Measurements from ENCODE around the gene TLCD4. TPM values are rescaled to one million over a fixed set of nuclear protein-coding genes. Genes with fewer than 3 reads are reported as not detected.

Gene TLCD4
- total RNA-seq, 4 donors from 2014 or later, result 0.53 to 3.6 (median 1.9) TPM

DNA sequence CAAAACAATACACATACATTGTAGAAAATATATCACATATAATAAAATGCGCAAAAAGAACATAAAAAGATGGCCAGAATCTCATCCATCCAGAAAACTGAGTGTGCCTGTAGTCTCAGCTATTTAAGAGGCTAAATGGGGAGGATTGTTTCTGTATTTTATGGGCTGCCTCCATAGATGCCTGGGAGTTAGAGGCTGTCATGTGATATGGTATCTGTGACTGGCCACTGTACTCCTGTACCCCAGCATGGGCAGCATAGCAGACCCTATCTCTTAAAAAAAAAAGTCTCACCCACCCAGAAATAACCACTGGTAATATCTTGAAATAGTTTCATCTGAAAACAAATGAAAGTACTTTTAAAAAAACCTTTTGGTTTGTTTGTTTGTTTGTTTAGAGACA lies 3.5 kb upstream of the TLCD4 start:
- no peaks in the 10 kb centered on the region for H3K36me3 ChIP-seq
- peaks cover 0 to 46% (median 0%) of the 10 kb centered on the region in 4 donors for H3K27me3 ChIP-seq
- no peaks in the 10 kb centered on the region for H3K9me3 ChIP-seq
- peaks cover 3 to 19% (median 4%) of the 10 kb centered on the region in 3 donors for H3K4me1 ChIP-seq
- intact Hi-C loops (cut with DNase I), result no loop called here
- WGBS, 2 donors, result 95 to 96% methylated on average over 1 of the region's 1 CpG
- H3K27ac ChIP-seq, result no peak overlapping the region
- DNase-seq, result no peak
- no peak overlapping the region for H3K4me3 ChIP-seq
- no peak for TF ChIP-seq POLR2A (IDR thresholded peaks at IDR 0.05)
- TF ChIP-seq, protein P1, sequence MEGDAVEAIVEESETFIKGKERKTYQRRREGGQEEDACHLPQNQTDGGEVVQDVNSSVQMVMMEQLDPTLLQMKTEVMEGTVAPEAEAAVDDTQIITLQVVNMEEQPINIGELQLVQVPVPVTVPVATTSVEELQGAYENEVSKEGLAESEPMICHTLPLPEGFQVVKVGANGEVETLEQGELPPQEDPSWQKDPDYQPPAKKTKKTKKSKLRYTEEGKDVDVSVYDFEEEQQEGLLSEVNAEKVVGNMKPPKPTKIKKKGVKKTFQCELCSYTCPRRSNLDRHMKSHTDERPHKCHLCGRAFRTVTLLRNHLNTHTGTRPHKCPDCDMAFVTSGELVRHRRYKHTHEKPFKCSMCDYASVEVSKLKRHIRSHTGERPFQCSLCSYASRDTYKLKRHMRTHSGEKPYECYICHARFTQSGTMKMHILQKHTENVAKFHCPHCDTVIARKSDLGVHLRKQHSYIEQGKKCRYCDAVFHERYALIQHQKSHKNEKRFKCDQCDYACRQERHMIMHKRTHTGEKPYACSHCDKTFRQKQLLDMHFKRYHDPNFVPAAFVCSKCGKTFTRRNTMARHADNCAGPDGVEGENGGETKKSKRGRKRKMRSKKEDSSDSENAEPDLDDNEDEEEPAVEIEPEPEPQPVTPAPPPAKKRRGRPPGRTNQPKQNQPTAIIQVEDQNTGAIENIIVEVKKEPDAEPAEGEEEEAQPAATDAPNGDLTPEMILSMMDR (IDR thresholded peaks at IDR 0.05), result no peak

DNA sequence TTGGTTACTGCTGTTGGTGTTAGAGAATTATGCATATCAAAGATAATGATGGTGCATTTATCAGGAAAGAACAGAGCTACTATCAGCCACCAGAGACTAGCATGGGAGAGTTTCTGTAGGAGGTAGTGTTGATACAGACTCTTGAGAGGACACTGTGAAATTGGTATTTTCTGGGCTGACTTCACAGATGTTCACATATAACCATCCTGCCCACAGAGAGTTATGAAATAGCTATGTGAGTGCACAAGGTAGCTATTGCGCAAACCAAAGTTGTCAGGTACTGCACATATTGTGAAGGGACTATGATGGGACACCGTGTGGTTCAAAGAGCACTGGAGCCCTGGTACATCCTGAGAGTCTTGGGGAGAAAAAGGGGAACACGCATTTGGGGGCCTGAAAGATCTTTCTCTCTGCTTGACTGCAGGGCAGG lies 1.4 kb upstream of the TLCD4 start:
- TF ChIP-seq, protein P1 (IDR thresholded peaks at IDR 0.05), result no peak
- no peak for TF ChIP-seq POLR2A (IDR thresholded peaks at IDR 0.05)
- 77 to 88% methylated on average over 3 of the region's 3 CpGs for whole genome bisulfite sequencing, 2 donors
- peaks cover 3 to 19% (median 4%) of the 10 kb centered on the region in 3 donors for H3K4me1 ChIP-seq
- peaks cover 0 to 57% (median 0%) of the 10 kb centered on the region in 4 donors for H3K27me3 ChIP-seq
- no peak for DNase-seq
- intact Hi-C loops (cut with DNase I), result no loop called here
- H3K36me3 ChIP-seq, result no peaks in the 10 kb centered on the region
- H3K4me3 ChIP-seq, result no peak overlapping the region
- H3K9me3 ChIP-seq, result no peaks in the 10 kb centered on the region
- no peak overlapping the region for H3K27ac ChIP-seq

DNA sequence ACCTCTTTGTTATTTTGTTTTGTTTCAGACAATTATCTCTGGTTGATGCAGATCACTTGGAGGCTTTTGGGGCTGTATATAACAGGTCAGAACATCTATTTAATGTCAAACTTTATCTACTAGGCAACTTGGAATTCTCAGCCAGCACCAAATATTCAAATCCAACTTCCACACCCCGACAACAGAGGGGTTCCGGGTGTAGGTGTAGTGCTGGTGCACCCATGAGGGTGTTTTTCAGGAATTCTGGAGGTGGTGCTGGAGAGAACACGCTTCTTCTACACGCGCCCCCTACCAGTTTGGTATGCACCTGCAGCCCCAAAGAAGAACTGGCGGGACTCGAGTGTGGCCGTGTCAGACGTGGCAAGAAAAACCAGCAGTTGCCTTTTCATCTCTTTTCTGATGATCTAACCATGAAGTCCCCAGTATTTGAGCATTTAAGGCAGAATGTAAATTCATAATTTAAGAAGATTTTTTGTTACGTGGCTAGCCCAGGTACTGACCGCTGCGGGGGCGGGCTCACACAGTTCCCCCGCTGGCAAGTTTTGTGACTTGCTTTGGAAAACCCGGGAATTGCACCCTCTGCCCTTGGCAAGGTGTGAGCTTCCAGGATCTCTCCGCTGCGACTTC lies 462 bp upstream of the TLCD4 start:
- intact Hi-C loops (cut with DNase I), result no loop called here
- H3K27ac ChIP-seq, result peak overlapping the region in 3 of 4 donors; percentile 35 to 80 (median 73)
- TF ChIP-seq, protein P1 (IDR thresholded peaks at IDR 0.05), result peak; percentile 28 to 54 (median 45)
- no peak for TF ChIP-seq POLR2A (IDR thresholded peaks at IDR 0.05)
- H3K9me3 ChIP-seq, result no peaks in the 10 kb centered on the region
- 1 to 2% methylated on average over 15 of the region's 17 CpGs for WGBS, 2 donors
- no peaks in the 10 kb centered on the region for H3K36me3 ChIP-seq
- peaks cover 3 to 19% (median 4%) of the 10 kb centered on the region in 3 donors for H3K4me1 ChIP-seq
- peaks cover 0 to 57% (median 0%) of the 10 kb centered on the region in 4 donors for H3K27me3 ChIP-seq
- peak overlapping the region; percentile 59 to 93 (median 70) for H3K4me3 ChIP-seq
- DNase-seq, result no peak

DNA sequence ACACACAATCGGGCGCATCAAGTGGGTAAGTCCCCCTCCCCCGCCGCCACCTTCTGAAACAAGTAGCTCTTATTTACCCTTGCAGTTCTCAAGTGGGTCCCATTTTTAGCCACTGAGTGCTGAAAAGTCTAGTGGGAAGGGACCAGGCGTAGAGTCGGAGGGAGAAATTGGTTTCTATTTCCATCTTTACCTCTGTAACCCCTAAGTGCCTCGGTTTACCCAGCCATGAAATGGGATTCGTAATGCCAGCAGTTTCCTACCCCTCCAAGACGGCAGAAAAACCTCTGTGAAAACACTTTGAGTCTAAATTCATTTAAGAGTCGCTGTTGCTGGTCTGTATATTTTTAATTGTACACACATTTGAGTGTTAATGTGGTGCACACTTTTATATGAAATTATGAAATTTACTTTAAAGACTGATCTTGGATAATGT lies 928 bp downstream of the TLCD4 start:
- no peak for DNase-seq
- Histone ChIP-seq H3K36me3 (no peaks in the 10 kb centered on the region), H3K4me3 (peak overlapping the region; percentile 59 to 93 (median 70)), H3K27ac (peak overlapping the region in 3 of 4 donors; percentile 1 to 80 (median 73)), H3K9me3 (no peaks in the 10 kb centered on the region), H3K4me1 (peaks cover 3 to 19% (median 4%) of the 10 kb centered on the region in 3 donors), H3K27me3 (peaks cover 0 to 64% (median 0%) of the 10 kb centered on the region in 4 donors)
- 29 to 48% methylated on average over 6 to 9 of the region's 10 CpGs for WGBS, 2 donors
- TF ChIP-seq POLR2A (IDR thresholded peaks at IDR 0.05), result no peak
- TF ChIP-seq, protein P1 (IDR thresholded peaks at IDR 0.05), result no peak
- intact Hi-C loops (cut with DNase I), result no loop called here

DNA sequence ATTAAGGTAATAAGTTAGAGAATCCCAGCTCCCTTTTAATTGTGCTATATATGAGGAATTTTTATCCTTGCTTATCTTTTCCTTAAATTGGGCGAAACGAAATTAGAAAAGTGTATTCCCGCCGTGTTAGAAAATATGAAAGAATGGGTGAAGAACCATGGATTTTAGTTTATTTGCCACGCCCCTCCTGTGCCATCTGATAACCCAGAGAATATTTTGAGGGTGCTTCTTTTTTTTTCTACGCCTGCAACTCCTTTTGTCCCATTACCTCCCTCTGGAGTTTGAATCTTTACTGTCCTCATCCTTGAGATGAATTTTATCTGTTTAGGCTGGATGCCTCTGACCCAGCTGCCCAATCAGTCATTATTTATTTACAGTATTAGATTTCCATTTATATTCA lies 1.6 kb downstream of the TLCD4 start:
- Histone ChIP-seq H3K36me3 (no peaks in the 10 kb centered on the region), H3K4me1 (peaks cover 3 to 19% (median 4%) of the 10 kb centered on the region in 3 donors), H3K4me3 (no peak overlapping the region), H3K27ac (no peak overlapping the region), H3K27me3 (peaks cover 0 to 67% (median 0%) of the 10 kb centered on the region in 4 donors), H3K9me3 (no peaks in the 10 kb centered on the region)
- intact Hi-C loops (cut with DNase I), result no loop called here
- TF ChIP-seq POLR2A (IDR thresholded peaks at IDR 0.05), result no peak
- TF ChIP-seq, protein P1 (IDR thresholded peaks at IDR 0.05), result no peak
- WGBS, 2 donors, result 88 to 94% methylated on average over 6 of the region's 6 CpGs
- DNase-seq, result no peak

All from esophagus squamous epithelium (tissue), 5 donors.